CD14-positive monocyte (primary cell): ENCODE measurements around the gene CCN6. TPM values are rescaled to one million over a fixed set of nuclear protein-coding genes. Genes with fewer than 3 reads are reported as not detected.

Experiments
- DNase-seq, 3 donors: peaks; one replicate each; pipeline ENCODE4 v3.0.0-alpha.2; 2011 to 2022
- H2AFZ ChIP-seq: 2 replicates; pipeline ENCODE4 v1.6.0; 2012; ENCODE audit warnings: mild to moderate bottlenecking, low read depth, low read length, inconsistent platforms; ENCODE audit not compliant: insufficient read depth, poor library complexity, severe bottlenecking
- H3K27ac ChIP-seq, 2 donors: 1 replicate in 1 of 2; 2 replicates in 1 of 2; pipeline ENCODE4 v1.5.1; 2012 to 2013; ENCODE audit warnings: low read length in 2 of 2, control low read depth in 1 of 2, inconsistent platforms in 1 of 2, low read depth in 1 of 2, mild to moderate bottlenecking in 1 of 2
- H3K27me3 ChIP-seq, 2 donors: one replicate each; pipeline versions ENCODE4 v1.6.0 to v1.6.1; 2011 to 2013; ENCODE audit warnings: low read length in 2 of 2; ENCODE audit not compliant: control insufficient read depth in 2 of 2, insufficient read depth in 2 of 2
- H3K36me3 ChIP-seq, 2 donors: replicated peaks in 1 of 2; 1 replicate in 1 of 2; 2 replicates in 1 of 2; pipeline versions ENCODE4 v1.5.1 to v1.6.1; 2012 to 2013; ENCODE audit warnings: low read length in 2 of 2, control low read depth in 1 of 2, inconsistent platforms in 1 of 2, mild to moderate bottlenecking in 1 of 2; ENCODE audit not compliant: insufficient read depth in 2 of 2, control insufficient read depth in 1 of 2
- H3K4me1 ChIP-seq, 2 donors: 1 replicate in 1 of 2; 2 replicates in 1 of 2; pipeline versions ENCODE4 v1.5.1 to v1.6.1; 2012 to 2013; ENCODE audit warnings: low read length in 2 of 2, control low read depth in 1 of 2, inconsistent platforms in 1 of 2, mild to moderate bottlenecking in 1 of 2, moderate library complexity in 1 of 2; ENCODE audit not compliant: insufficient read depth in 2 of 2, control insufficient read depth in 1 of 2
- H3K4me2 ChIP-seq: replicated peaks from 2 replicates; pipeline ENCODE3; 2012; ENCODE audit warnings: low read length, moderate library complexity, mild to moderate bottlenecking; ENCODE audit not compliant: poor library complexity, severe bottlenecking; ENCODE audit errors: extremely low read depth
- H3K4me3 ChIP-seq, 3 experiments: fragments of 200-600 bp in 1 of 3; sonication (generic) in 1 of 3; replicated peaks in 1 of 3; 1 replicate in 2 of 3; 2 replicates in 1 of 3; pipeline ENCODE4 v1.5.1; 2011 to 2013; ENCODE audit warnings: low read length in 3 of 3, mild to moderate bottlenecking in 3 of 3, control low read depth in 2 of 3, low read depth in 2 of 3, inconsistent platforms in 1 of 3, moderate library complexity in 1 of 3
- H3K79me2 ChIP-seq: 2 replicates; pipeline ENCODE4 v1.6.0; 2012; ENCODE audit warnings: mild to moderate bottlenecking, control low read depth, inconsistent platforms, low read length, moderate library complexity; ENCODE audit not compliant: insufficient read depth
- H3K9ac ChIP-seq: 2 replicates; pipeline ENCODE4 v1.6.0; 2017; ENCODE audit warnings: low read length, mild to moderate bottlenecking; ENCODE audit not compliant: insufficient read depth, poor library complexity, severe bottlenecking
- H3K9me3 ChIP-seq, 2 donors: replicated peaks in 1 of 2; 1 replicate in 1 of 2; 2 replicates in 1 of 2; pipeline versions ENCODE4 v1.5.1 to v1.6.1; 2012 to 2013; ENCODE audit warnings: low read length in 2 of 2, control low read depth in 1 of 2; ENCODE audit not compliant: control insufficient read depth in 1 of 2, insufficient read depth in 1 of 2
- H4K20me1 ChIP-seq: 2 replicates; pipeline ENCODE4 v1.6.0; 2012; ENCODE audit warnings: mild to moderate bottlenecking, low read length, control low read depth, moderate library complexity; ENCODE audit not compliant: insufficient read depth
- H3K27ac Mint-ChIP-seq, 7 donors: one replicate each; pipeline ENCODE4 v1.8.0; 2020; ENCODE audit warnings: mild to moderate bottlenecking in 7 of 7, mixed read lengths in 7 of 7, moderate library complexity in 6 of 7, inconsistent platforms in 2 of 7
- H3K27me3 Mint-ChIP-seq, 3 donors: one replicate each; pipeline ENCODE4 v1.8.0; 2021 to 2022; ENCODE audit warnings: low read depth in 3 of 3, mild to moderate bottlenecking in 3 of 3, mixed read lengths in 3 of 3, moderate library complexity in 3 of 3, inconsistent platforms in 1 of 3
- H3K36me3 Mint-ChIP-seq, 2 donors: one replicate each; pipeline ENCODE4 v1.8.0; 2020; ENCODE audit warnings: mixed read lengths in 2 of 2, inconsistent platforms in 1 of 2, mild to moderate bottlenecking in 1 of 2
- H3K4me1 Mint-ChIP-seq: one replicate; pipeline ENCODE4 v1.8.0; 2020; ENCODE audit warnings: mild to moderate bottlenecking, mixed read lengths
- H3K4me3 Mint-ChIP-seq, 2 donors: one replicate each; pipeline ENCODE4 v1.8.0; 2020; ENCODE audit warnings: mild to moderate bottlenecking in 2 of 2, mixed read lengths in 2 of 2, moderate library complexity in 1 of 2
- H3K9me3 Mint-ChIP-seq, 7 donors: one replicate each; pipeline ENCODE4 v1.8.0; 2020 to 2022; ENCODE audit warnings: mixed read lengths in 7 of 7, mild to moderate bottlenecking in 6 of 7, moderate library complexity in 6 of 7, inconsistent platforms in 2 of 7
- WGBS: methylation state at CpG from one replicate; pipeline ENCODE4 v1.1.5; 2013; ENCODE audit warnings: missing lambda C conversion rate; ENCODE audit not compliant: insufficient coverage; 5-methylcytosine and 5-hydroxymethylcytosine counted together
- intact Hi-C, 2 donors: fragments of 100-400 bp; cut with micrococcal nuclease; formaldehyde crosslinking; loops; one replicate each; pipeline versions ENCODE4 v1.15.0 to v1.15.1; 2023
- polyA plus RNA-seq, 3 donors: library from polyadenylated mRNA; depleted of rRNA in 1 of 3; unstranded in 2 of 3; stranded (reverse) in 1 of 3; fragments of 300-500 nt in 2 of 3; fragments of >200 nt in 1 of 3; fragmentation: Illumina TruSeq in 2 of 3; gene quantifications; 1 replicate in 2 of 3; 2 replicates in 1 of 3; pipeline ENCODE4 v1.2.3, GENCODE V29; 2012 to 2021
- TF ChIP-seq, protein P1 (sequence below): fragments of 200-600 bp; IDR thresholded peaks from one replicate; pipeline ENCODE4 v1.8.0; 2022; ENCODE audit warnings: antibody characterized with exemption, mild to moderate bottlenecking

Gene CCN6
- polyA plus RNA-seq, 3 donors, result not detected

DNA sequence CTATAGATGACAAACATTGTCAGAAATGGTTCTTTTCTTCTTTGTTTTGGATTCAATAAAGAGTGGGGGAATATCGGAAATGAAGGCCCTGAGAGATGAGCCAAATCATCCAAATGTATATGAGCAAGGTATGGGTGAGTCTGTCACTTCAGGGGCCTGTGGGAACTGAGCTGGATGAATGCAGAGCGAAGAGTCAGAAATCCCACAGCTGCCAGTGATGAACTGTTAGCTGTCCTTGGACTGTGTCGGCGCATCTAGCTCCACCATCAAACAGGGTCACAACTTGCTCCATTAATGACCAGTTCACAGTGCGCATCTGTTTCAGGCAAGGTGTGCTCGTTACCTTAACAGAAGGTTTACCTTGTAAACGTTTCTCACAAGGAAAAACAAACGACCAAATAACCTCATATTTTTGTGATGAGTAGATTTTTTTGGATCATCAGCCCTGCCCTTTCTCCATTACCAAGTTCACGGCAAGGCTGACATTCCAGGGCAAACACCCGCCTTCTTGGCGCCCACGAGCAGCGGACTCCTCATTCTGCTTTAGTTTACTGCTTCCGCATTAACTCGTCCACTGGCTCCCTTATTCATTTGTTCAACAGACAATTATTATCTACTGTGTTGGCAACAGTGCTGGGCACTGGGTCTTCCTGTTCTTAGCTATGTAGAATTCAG is 15.0 kb upstream of the CCN6 start:
- intact Hi-C loops, result no loop called here
- Mint-ChIP-seq H3K4me1 (peaks cover 17% of the 10 kb centered on the region), H3K9me3 (no peaks in the 10 kb centered on the region), H3K36me3 (no peaks in the 10 kb centered on the region), H3K27ac (no peak overlapping the region), H3K27me3 (no peaks in the 10 kb centered on the region), H3K4me3 (no peak overlapping the region)
- no peak for DNase-seq
- Histone ChIP-seq H3K9me3 (no peaks in the 10 kb centered on the region), H3K4me3 (no peak overlapping the region), H3K27ac (no peak overlapping the region), H4K20me1 (no peaks in the 10 kb centered on the region), H3K9ac (no peak overlapping the region), H3K36me3 (no peaks in the 10 kb centered on the region), H3K4me1 (peaks cover 7 to 8% of the 10 kb centered on the region in 2 donors), H2AFZ (no peak overlapping the region), H3K27me3 (no peaks in the 10 kb centered on the region), H3K4me2 (no peak overlapping the region), H3K79me2 (no peaks in the 10 kb centered on the region)
- 100% methylated on average over 5 of the region's 15 CpGs for WGBS
- TF ChIP-seq, protein P1, sequence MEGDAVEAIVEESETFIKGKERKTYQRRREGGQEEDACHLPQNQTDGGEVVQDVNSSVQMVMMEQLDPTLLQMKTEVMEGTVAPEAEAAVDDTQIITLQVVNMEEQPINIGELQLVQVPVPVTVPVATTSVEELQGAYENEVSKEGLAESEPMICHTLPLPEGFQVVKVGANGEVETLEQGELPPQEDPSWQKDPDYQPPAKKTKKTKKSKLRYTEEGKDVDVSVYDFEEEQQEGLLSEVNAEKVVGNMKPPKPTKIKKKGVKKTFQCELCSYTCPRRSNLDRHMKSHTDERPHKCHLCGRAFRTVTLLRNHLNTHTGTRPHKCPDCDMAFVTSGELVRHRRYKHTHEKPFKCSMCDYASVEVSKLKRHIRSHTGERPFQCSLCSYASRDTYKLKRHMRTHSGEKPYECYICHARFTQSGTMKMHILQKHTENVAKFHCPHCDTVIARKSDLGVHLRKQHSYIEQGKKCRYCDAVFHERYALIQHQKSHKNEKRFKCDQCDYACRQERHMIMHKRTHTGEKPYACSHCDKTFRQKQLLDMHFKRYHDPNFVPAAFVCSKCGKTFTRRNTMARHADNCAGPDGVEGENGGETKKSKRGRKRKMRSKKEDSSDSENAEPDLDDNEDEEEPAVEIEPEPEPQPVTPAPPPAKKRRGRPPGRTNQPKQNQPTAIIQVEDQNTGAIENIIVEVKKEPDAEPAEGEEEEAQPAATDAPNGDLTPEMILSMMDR, result no peak

DNA sequence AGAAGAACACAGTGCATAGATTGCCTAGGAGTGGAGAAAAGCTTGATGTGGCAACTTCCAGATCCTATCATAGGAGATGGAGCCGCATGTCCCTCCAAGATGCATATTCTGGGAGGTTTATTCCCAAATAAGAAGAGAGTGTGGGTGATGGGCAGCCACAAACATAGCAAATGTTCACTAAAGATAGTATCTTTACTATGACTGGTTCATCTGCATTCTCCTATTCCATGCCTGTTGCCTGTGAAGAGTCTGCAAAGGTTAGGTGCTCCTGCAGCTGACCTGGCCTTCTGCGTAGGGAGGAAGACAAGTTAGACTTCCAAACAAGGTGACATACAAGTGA is 14.5 kb upstream of the CCN6 start:
- Histone ChIP-seq H2AFZ (no peak overlapping the region), H3K4me2 (no peak overlapping the region), H3K27me3 (no peaks in the 10 kb centered on the region), H3K36me3 (no peaks in the 10 kb centered on the region), H4K20me1 (no peaks in the 10 kb centered on the region), H3K27ac (no peak overlapping the region), H3K9ac (no peak overlapping the region), H3K4me1 (peaks cover 7 to 8% of the 10 kb centered on the region in 2 donors), H3K4me3 (no peak overlapping the region), H3K9me3 (no peaks in the 10 kb centered on the region), H3K79me2 (no peaks in the 10 kb centered on the region)
- DNase-seq, result no peak
- Mint-ChIP-seq H3K4me1 (peaks cover 17% of the 10 kb centered on the region), H3K9me3 (no peaks in the 10 kb centered on the region), H3K27me3 (no peaks in the 10 kb centered on the region), H3K36me3 (no peaks in the 10 kb centered on the region), H3K27ac (no peak overlapping the region), H3K4me3 (no peak overlapping the region)
- no CpG with 5 or more reads among the region's 2 CpGs for WGBS
- TF ChIP-seq, protein P1, result no peak
- intact Hi-C loops, result no loop called here
